DOHH2 (cell line): Measurements from ENCODE around the gene THOC2.
"Not testable (repeated sequence)": the region's sequence is repeated elsewhere in the genome, so short reads cannot be mapped to it uniquely, and the experiment has no call there.

Source experiments
- H3F3A ChIP-seq: fragments of 200-600 bp; sonication (generic), shearing (Covaris generic); 2 replicates; pipeline ENCODE4 v1.6.0; 2016; ENCODE audit warnings: antibody characterized with exemption, mild to moderate bottlenecking; ENCODE audit not compliant: control insufficient read depth, insufficient read depth
- H3K27ac ChIP-seq: fragments of 200-600 bp; sonication (generic); 2 replicates; pipeline ENCODE4 v1.5.1; 2014; ENCODE audit warnings: low read depth, mild to moderate bottlenecking, low read length, moderate library complexity
- H3K27me3 ChIP-seq: fragments of 200-600 bp; sonication (generic); 2 replicates; pipeline ENCODE4 v1.6.1; 2014; ENCODE audit warnings: mild to moderate bottlenecking, low read length, mixed read lengths; ENCODE audit not compliant: control insufficient read depth
- H3K36me3 ChIP-seq: fragments of 200-600 bp; sonication (generic); 2 replicates; pipeline ENCODE4 v1.6.1; 2014; ENCODE audit warnings: mild to moderate bottlenecking, low read length, moderate library complexity, mixed read lengths; ENCODE audit not compliant: control insufficient read depth
- H3K4me1 ChIP-seq: fragments of 200-600 bp; sonication (generic); 2 replicates; pipeline ENCODE4 v1.6.1; 2014; ENCODE audit warnings: mild to moderate bottlenecking, low read length, mixed read lengths; ENCODE audit not compliant: control insufficient read depth
- H3K4me2 ChIP-seq: fragments of 200-600 bp; sonication (generic); 2 replicates; pipeline ENCODE4 v1.6.0; 2014; ENCODE audit warnings: mild to moderate bottlenecking, low read length, moderate library complexity
- H3K4me3 ChIP-seq: fragments of 200-600 bp; sonication (generic); 2 replicates; pipeline ENCODE4 v1.5.1; 2014; ENCODE audit warnings: mild to moderate bottlenecking, low read length, mixed read lengths
- H3K79me2 ChIP-seq: fragments of 200-600 bp; sonication (generic); 2 replicates; pipeline ENCODE4 v1.6.1; 2014; ENCODE audit warnings: mild to moderate bottlenecking, low read length, mixed read lengths; ENCODE audit not compliant: control insufficient read depth
- H3K9me2 ChIP-seq: fragments of 200-600 bp; sonication (generic); replicated peaks from 2 replicates; pipeline ENCODE4 v1.6.1; 2014; ENCODE audit warnings: mild to moderate bottlenecking, low read length, mixed read lengths; ENCODE audit not compliant: control insufficient read depth
- H3K9me3 ChIP-seq: fragments of 200-600 bp; sonication (generic); 2 replicates; pipeline ENCODE4 v1.6.1; 2014; ENCODE audit warnings: antibody characterized with exemption, low read length, mixed read lengths; ENCODE audit not compliant: control insufficient read depth, insufficient read depth
- H4K20me1 ChIP-seq: fragments of 200-600 bp; sonication (generic); 2 replicates; pipeline ENCODE4 v1.6.0; 2014; ENCODE audit warnings: low read depth, mild to moderate bottlenecking, antibody characterized with exemption, low read length, moderate library complexity; ENCODE audit not compliant: control insufficient read depth, insufficient read depth
- CTCF ChIP-seq: fragments of 200-600 bp; sonication (generic); IDR thresholded peaks from one replicate; pipeline ENCODE4 v1.5.1; 2014; ENCODE audit warnings: antibody characterized with exemption, mild to moderate bottlenecking, low read depth, low read length; ENCODE audit not compliant: poor library complexity, severe bottlenecking
- EZH2phosphoT487 ChIP-seq: fragments of 200-600 bp; sonication (generic); IDR thresholded peaks from 2 replicates; pipeline ENCODE4 v1.6.1; 2017; ENCODE audit warnings: borderline replicate concordance, mild to moderate bottlenecking, antibody characterized with exemption, low read length, moderate library complexity, mixed read lengths

The THOC2 gene

GRCh38 chrX:123665197-123665596 is 67.7 kb downstream of the THOC2 start:
- Histone ChIP-seq H4K20me1 (no peaks in the 10 kb centered on the region), H3K4me3 (no peak overlapping the region), H3K4me2 (no peak overlapping the region), H3K27me3 (no peaks in the 10 kb centered on the region), H3F3A (no peaks in the 10 kb centered on the region), H3K36me3 (peaks cover 60% of the 10 kb centered on the region), H3K27ac (no peak overlapping the region), H3K9me3 (no peaks in the 10 kb centered on the region), H3K4me1 (no peaks in the 10 kb centered on the region), H3K9me2 (no peaks in the 10 kb centered on the region), H3K79me2 (peaks cover 8% of the 10 kb centered on the region; the same call in 1 of the 2 replicates)
- TF ChIP-seq CTCF: no peak
- TF ChIP-seq EZH2phosphoT487: no peak

- Histone ChIP-seq H3K36me3 (peaks cover 59% of the 10 kb centered on the region), H3K79me2 (peaks cover 12% of the 10 kb centered on the region; the same call in 1 of the 2 replicates)
- H3K27ac ChIP-seq, H4K20me1 ChIP-seq, H3F3A ChIP-seq, H3K9me3 ChIP-seq, H3K4me1 ChIP-seq, H3K9me2 ChIP-seq, H3K4me2 ChIP-seq, H3K4me3 ChIP-seq, H3K27me3 ChIP-seq: not testable (repeated sequence)
These were observed 68.2 kb downstream of the THOC2 start for GRCh38 chrX:123664467-123665167.

GRCh38 chrX:123663720-123664119 is 69.1 kb downstream of the THOC2 start:
- not testable (repeated sequence) for H3F3A ChIP-seq, H3K4me1 ChIP-seq, H3K4me2 ChIP-seq, H3K27ac ChIP-seq, H4K20me1 ChIP-seq, H3K4me3 ChIP-seq, H3K9me2 ChIP-seq, H3K9me3 ChIP-seq, H3K27me3 ChIP-seq
- peaks cover 57% of the 10 kb centered on the region for H3K36me3 ChIP-seq
- peaks cover 12% of the 10 kb centered on the region; the same call in 1 of the 2 replicates for H3K79me2 ChIP-seq

GRCh38 chrX:123656507-123656906 is 76.3 kb downstream of the THOC2 start:
- not testable (repeated sequence) for H3K4me3 ChIP-seq
- peaks cover 23% of the 10 kb centered on the region for H3K79me2 ChIP-seq

GRCh38 chrX:123648811-123649181 is 84.1 kb downstream of the THOC2 start:
- not testable (repeated sequence) for H3K4me2 ChIP-seq, H3K4me3 ChIP-seq, H3K9me2 ChIP-seq, H3K27me3 ChIP-seq, H4K20me1 ChIP-seq, H3K27ac ChIP-seq, H3K4me1 ChIP-seq, H3K9me3 ChIP-seq, H3F3A ChIP-seq
- H3K79me2 ChIP-seq: peaks cover 18% of the 10 kb centered on the region
- peaks cover 17% of the 10 kb centered on the region for H3K36me3 ChIP-seq

More at GRCh38 chrX:123656507-123656906, 76.3 kb downstream of the THOC2 start:
- H3K27ac ChIP-seq, H3F3A ChIP-seq, H4K20me1 ChIP-seq, H3K9me2 ChIP-seq, H3K27me3 ChIP-seq, H3K4me2 ChIP-seq, H3K9me3 ChIP-seq, H3K4me1 ChIP-seq: not testable (repeated sequence)
- peaks cover 23% of the 10 kb centered on the region for H3K36me3 ChIP-seq
